SU-DHL-6 (cell line): Measurements from ENCODE around the gene SUMF1.
"Not testable (repeated sequence)": the region's sequence is repeated elsewhere in the genome, so short reads cannot be mapped to it uniquely, and the experiment has no call there.

Experiments used
- H2AFZ ChIP-seq: fragments of 200-600 bp; sonication (generic); 2 replicates; pipeline ENCODE4 v1.6.1; 2014; ENCODE audit warnings: low read depth, mild to moderate bottlenecking, moderate library complexity, mixed read lengths, antibody characterized with exemption, low read length; ENCODE audit not compliant: severe bottlenecking
- H3F3A ChIP-seq: fragments of 200-600 bp; shearing (Covaris generic); 2 replicates; pipeline ENCODE4 v1.6.0; 2016; ENCODE audit warnings: antibody characterized with exemption, mild to moderate bottlenecking; ENCODE audit not compliant: insufficient read depth
- H3K27ac ChIP-seq: fragments of 200-600 bp; sonication (generic); 2 replicates; pipeline ENCODE4 v1.5.1; 2016; ENCODE audit warnings: low read depth, mild to moderate bottlenecking, low read length, moderate library complexity, mixed read lengths
- H3K27me3 ChIP-seq: fragments of 200-600 bp; sonication (generic), shearing (Covaris generic); 2 replicates; pipeline ENCODE4 v1.6.0; 2014; ENCODE audit warnings: mild to moderate bottlenecking, low read length
- H3K36me3 ChIP-seq: fragments of 200-600 bp; sonication (generic); 2 replicates; pipeline ENCODE4 v1.6.1; 2014; ENCODE audit warnings: mild to moderate bottlenecking, low read length, mixed read lengths
- H3K4me2 ChIP-seq: fragments of 300-600, 200-600 bp; shearing (Covaris generic), sonication (generic); 2 replicates; pipeline ENCODE4 v1.6.0; 2014; ENCODE audit warnings: low read length, low read depth, mild to moderate bottlenecking; ENCODE audit not compliant: poor library complexity, severe bottlenecking
- H3K4me3 ChIP-seq: fragments of 200-600 bp; sonication (generic); 2 replicates; pipeline ENCODE4 v1.5.1; 2014; ENCODE audit warnings: antibody characterized with exemption, low read length, mild to moderate bottlenecking, mixed read lengths; ENCODE audit not compliant: insufficient read depth, poor library complexity, severe bottlenecking
- H3K79me2 ChIP-seq: fragments of 200-600 bp; sonication (generic); 2 replicates; pipeline ENCODE4 v1.6.1; 2014; ENCODE audit warnings: mild to moderate bottlenecking, low read length, moderate library complexity; ENCODE audit not compliant: insufficient read depth
- H3K9ac ChIP-seq: fragments of 200-600 bp; sonication (generic); 2 replicates; pipeline ENCODE4 v1.7.0; 2014; ENCODE audit warnings: mild to moderate bottlenecking, low read length
- H3K9me2 ChIP-seq: fragments of 200-600 bp; sonication (generic); replicated peaks from 2 replicates; pipeline ENCODE4 v1.6.1; 2014; ENCODE audit warnings: low read length; ENCODE audit not compliant: insufficient read depth
- H3K9me3 ChIP-seq: fragments of 200-600 bp; sonication (generic); 2 replicates; pipeline ENCODE4 v1.6.1; 2014; ENCODE audit warnings: low read length, mixed read lengths; ENCODE audit not compliant: insufficient read depth
- H4K20me1 ChIP-seq: fragments of 200-600 bp; sonication (generic); 2 replicates; pipeline ENCODE4 v1.6.1; 2014; ENCODE audit warnings: low read depth, mild to moderate bottlenecking, antibody characterized with exemption, low read length, moderate library complexity, mixed read lengths
- EZH2phosphoT487 ChIP-seq: fragments of 200-600 bp; sonication (generic), shearing (Covaris generic); conservative IDR thresholded peaks from 2 replicates; pipeline ENCODE4 v1.6.1; 2018; ENCODE audit warnings: mild to moderate bottlenecking, antibody characterized with exemption, low read length, moderate library complexity, mixed read lengths
- TF ChIP-seq, protein P1 (sequence below): fragments of 200-600 bp; sonication (generic); IDR thresholded peaks from one replicate; pipeline ENCODE4 v1.5.1; 2017; ENCODE audit warnings: antibody characterized with exemption, mild to moderate bottlenecking, low read length, moderate library complexity; ENCODE audit not compliant: insufficient read depth, poor library complexity, severe bottlenecking

SUMF1 gene

GRCh38 chr3:4461468-4462090 lies 5.5 kb downstream of the SUMF1 start:
- no peaks in the 10 kb centered on the region for H3K27me3 ChIP-seq
- H3K4me3 ChIP-seq: no peak overlapping the region
- no peaks in the 10 kb centered on the region for H3K36me3 ChIP-seq
- H3F3A ChIP-seq: no peaks in the 10 kb centered on the region
- H3K9me3 ChIP-seq: no peaks in the 10 kb centered on the region
- H4K20me1 ChIP-seq: no peaks in the 10 kb centered on the region
- no peaks in the 10 kb centered on the region for H3K9me2 ChIP-seq
- no peak overlapping the region for H3K9ac ChIP-seq
- no peak overlapping the region for H3K27ac ChIP-seq
- TF ChIP-seq EZH2phosphoT487: no peak
- TF ChIP-seq, protein P1, sequence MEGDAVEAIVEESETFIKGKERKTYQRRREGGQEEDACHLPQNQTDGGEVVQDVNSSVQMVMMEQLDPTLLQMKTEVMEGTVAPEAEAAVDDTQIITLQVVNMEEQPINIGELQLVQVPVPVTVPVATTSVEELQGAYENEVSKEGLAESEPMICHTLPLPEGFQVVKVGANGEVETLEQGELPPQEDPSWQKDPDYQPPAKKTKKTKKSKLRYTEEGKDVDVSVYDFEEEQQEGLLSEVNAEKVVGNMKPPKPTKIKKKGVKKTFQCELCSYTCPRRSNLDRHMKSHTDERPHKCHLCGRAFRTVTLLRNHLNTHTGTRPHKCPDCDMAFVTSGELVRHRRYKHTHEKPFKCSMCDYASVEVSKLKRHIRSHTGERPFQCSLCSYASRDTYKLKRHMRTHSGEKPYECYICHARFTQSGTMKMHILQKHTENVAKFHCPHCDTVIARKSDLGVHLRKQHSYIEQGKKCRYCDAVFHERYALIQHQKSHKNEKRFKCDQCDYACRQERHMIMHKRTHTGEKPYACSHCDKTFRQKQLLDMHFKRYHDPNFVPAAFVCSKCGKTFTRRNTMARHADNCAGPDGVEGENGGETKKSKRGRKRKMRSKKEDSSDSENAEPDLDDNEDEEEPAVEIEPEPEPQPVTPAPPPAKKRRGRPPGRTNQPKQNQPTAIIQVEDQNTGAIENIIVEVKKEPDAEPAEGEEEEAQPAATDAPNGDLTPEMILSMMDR: no peak
- H3K4me2 ChIP-seq: no peak overlapping the region
- H3K79me2 ChIP-seq: peaks cover 4% of the 10 kb centered on the region; the same call in 1 of the 2 replicates
- H2AFZ ChIP-seq: no peak overlapping the region

DNA sequence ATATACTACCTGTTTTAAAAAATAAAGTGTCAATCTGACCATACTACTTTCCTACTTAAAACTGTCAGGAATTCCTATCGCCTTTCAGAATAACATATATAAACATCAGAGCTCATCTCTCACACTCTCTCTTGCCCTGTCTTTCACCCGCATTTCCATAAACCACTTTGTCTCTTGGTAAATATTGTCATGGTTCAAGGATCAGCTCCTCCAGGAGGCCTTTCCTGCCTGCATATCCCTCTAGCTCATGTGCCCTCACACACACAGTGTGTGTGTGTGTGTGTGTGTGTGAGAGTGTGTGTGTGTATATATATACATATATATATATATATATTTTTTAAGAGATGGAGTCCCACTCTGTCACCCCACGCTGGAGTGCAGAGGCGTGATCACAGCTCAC lies 6.7 kb downstream of the SUMF1 start:
- Histone ChIP-seq H3K79me2 (no peaks in the 10 kb centered on the region), H3K9me2 (no peaks in the 10 kb centered on the region), H3K4me2 (no peak overlapping the region), H2AFZ (no peak overlapping the region), H3K9me3 (no peaks in the 10 kb centered on the region), H3K4me3 (no peak overlapping the region), H3F3A (no peaks in the 10 kb centered on the region), H4K20me1 (no peaks in the 10 kb centered on the region), H3K36me3 (no peaks in the 10 kb centered on the region), H3K27ac (no peak overlapping the region), H3K27me3 (no peaks in the 10 kb centered on the region), H3K9ac (no peak overlapping the region)
- TF ChIP-seq, protein P1: no peak
- no peak for TF ChIP-seq EZH2phosphoT487

DNA sequence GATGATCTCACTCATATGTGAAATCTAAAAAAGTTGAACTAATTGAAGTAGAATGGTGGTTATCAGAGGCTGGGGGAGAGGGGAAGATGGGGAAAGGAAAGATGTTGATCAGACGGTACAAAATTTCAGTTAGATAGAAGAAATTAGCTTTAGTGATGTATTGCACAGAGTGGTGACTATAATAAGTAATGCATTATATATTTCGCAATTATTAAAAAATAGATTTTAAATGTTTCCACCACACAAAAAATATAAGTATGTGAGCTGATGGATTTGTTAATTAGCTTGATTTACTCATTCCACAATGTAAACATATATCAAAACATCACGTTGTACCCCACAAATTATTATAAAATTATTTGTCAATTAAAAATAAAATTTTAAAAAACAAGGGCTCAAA lies 8.1 kb downstream of the SUMF1 start:
- Histone ChIP-seq H3K4me3 (no peak overlapping the region), H3F3A (no peaks in the 10 kb centered on the region), H3K9ac (no peak overlapping the region), H3K9me3 (no peaks in the 10 kb centered on the region), H3K36me3 (no peaks in the 10 kb centered on the region), H2AFZ (no peak overlapping the region), H3K27me3 (no peaks in the 10 kb centered on the region), H3K9me2 (no peaks in the 10 kb centered on the region), H3K27ac (no peak overlapping the region), H3K4me2 (no peak overlapping the region), H4K20me1 (no peaks in the 10 kb centered on the region), H3K79me2 (0 out of 2 replicates have a peak, but pooled peaks cover 4% of the 10 kb centered on the region)
- TF ChIP-seq, protein P1: no peak
- no peak for TF ChIP-seq EZH2phosphoT487

DNA sequence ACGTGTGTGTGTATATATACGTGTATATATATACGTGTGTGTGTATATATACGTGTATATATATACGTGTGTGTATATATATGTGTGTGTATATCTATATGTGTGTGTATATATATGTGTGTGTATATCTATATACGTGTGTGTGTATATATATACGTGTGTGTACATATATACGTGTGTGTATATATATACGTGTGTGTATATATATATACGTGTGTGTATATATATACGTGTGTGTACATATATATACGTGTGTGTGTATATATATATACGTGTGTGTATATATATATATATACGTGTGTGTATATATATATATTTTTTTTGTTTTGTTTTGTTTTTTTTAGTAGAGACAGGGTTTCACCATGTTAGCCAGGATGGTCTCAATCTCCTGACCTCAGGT lies 10.3 kb downstream of the SUMF1 start:
- H3K9ac ChIP-seq, H2AFZ ChIP-seq, H3K36me3 ChIP-seq: not testable (repeated sequence)

More for the DNA sequence above, 10.3 kb downstream of the SUMF1 start:
- not testable (repeated sequence) for H3K9me3 ChIP-seq, H3K27ac ChIP-seq, H3K79me2 ChIP-seq, H3F3A ChIP-seq, H3K4me3 ChIP-seq, H3K9me2 ChIP-seq, H3K4me2 ChIP-seq, H4K20me1 ChIP-seq, H3K27me3 ChIP-seq
